ENCODE results near the gene CREB5. TPM values are rescaled to one million over a fixed set of nuclear protein-coding genes. Genes with fewer than 3 reads are reported as not detected.

The CREB5 gene
- total and polyA plus RNA-seq, 2 of the 13 experiments (the other 11 are each of a cell fraction or from before 2014, with no cell fraction given), result 0.38 to 0.71 TPM

DNA sequence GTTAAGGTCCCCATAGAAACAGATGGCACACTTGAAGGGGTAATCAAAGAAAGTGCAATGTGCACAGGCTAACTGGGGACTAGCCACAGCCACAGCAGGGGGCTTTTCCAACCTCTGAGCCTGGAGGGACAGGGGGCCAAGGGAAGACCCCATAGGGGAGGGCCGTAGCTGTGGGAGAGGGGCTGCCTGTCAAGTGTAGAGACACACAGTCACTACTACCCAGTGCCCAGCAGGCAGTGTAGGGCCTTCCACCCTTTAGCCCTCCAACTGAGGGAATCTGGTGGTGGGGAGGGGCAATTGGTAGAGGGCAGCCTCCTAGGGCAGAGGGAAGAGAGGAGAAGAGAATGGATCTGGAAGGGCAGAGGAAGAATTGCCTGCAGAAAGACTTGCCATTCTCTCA lies 54.6 kb downstream of the CREB5 start (continued):
- TF ChIP-seq, protein P1, sequence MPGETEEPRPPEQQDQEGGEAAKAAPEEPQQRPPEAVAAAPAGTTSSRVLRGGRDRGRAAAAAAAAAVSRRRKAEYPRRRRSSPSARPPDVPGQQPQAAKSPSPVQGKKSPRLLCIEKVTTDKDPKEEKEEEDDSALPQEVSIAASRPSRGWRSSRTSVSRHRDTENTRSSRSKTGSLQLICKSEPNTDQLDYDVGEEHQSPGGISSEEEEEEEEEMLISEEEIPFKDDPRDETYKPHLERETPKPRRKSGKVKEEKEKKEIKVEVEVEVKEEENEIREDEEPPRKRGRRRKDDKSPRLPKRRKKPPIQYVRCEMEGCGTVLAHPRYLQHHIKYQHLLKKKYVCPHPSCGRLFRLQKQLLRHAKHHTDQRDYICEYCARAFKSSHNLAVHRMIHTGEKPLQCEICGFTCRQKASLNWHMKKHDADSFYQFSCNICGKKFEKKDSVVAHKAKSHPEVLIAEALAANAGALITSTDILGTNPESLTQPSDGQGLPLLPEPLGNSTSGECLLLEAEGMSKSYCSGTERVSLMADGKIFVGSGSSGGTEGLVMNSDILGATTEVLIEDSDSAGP (CRISPR knock-in tag; IDR thresholded peaks at IDR 0.05; ENCODE audit: borderline replicate concordance), result no peak
- no peak for TF ChIP-seq ZNF776 (CRISPR knock-in tag; IDR thresholded peaks at IDR 0.05)
- no peak for TF ChIP-seq NR2F6 (IDR thresholded peaks at IDR 0.05)
- no peak for TF ChIP-seq NR2F6 (CRISPR knock-in tag; IDR thresholded peaks at IDR 0.05)

- intact Hi-C loops (cut with micrococcal nuclease; ENCODE audit: unreplicated experiment), result no loop called here
- BruUV-seq (replicated peaks), result no TSS peak
- ATAC-seq (no peak), FAIRE-seq (no peak), DNase-seq (ENCODE audit: low spot score) (no peak)
- CTCF ChIA-PET (ENCODE audit: low intra/inter-chr PET ratio, low total read pairs), result no interaction called here
- POLR2A ChIA-PET, result no interaction called here
- Histone ChIP-seq H3K27me3 (ENCODE audit: control insufficient read depth in 1 of 2, insufficient read depth in 2 of 2, low read length in 2 of 2) (peaks cover 0 to 10% of the 10 kb centered on the region in 2 experiments; a peak in 2 of 5 replicates), H3K4me1 (ENCODE audit: insufficient read depth, low read length) (no peaks in the 10 kb centered on the region), H2AFZ (ENCODE audit: low read length) (no peak overlapping the region), H3K79me2 (ENCODE audit: insufficient read depth, low read length) (no peaks in the 10 kb centered on the region), H3K9me3 (ENCODE audit: low read length) (no peaks in the 10 kb centered on the region), H4K20me1 (ENCODE audit: insufficient read depth, low read length) (no peaks in the 10 kb centered on the region), H3K9ac (ENCODE audit: insufficient read depth, low read depth, low read length) (no peak overlapping the region), H3K4me2 (ENCODE audit: low read depth, low read length) (no peak overlapping the region), H3K36me3 (replicated peaks in 1 of 2; ENCODE audit: control insufficient read depth in 1 of 2, insufficient read depth in 2 of 2, low read length in 2 of 2) (no peaks in the 10 kb centered on the region), H3K4me3 (replicated peaks in 1 of 3; ENCODE audit: insufficient read depth in 1 of 3, low read depth in 2 of 3, low read length in 3 of 3) (no peak overlapping the region), H3K27ac (ENCODE audit: extremely low read length, insufficient read depth, low read length) (no peak overlapping the region)
- in situ Hi-C loops (cut with HindIII; ENCODE audit: extremely low pct_ligation_motif_present, low pct_unique_long_range_greater_than_20kb), result no loop called here
- no peak for TF ChIP-seq DR1 (CRISPR knock-in tag; IDR thresholded peaks at IDR 0.05)
- no peak for TF ChIP-seq EZH2 (conservative IDR thresholded peaks at IDR 0.05; ENCODE audit: low read depth, low read length)
- TF ChIP-seq ZNF510 (CRISPR knock-in tag; IDR thresholded peaks at IDR 0.05; ENCODE audit: low read depth), result no peak
- TF ChIP-seq GTF3A (CRISPR knock-in tag; conservative IDR thresholded peaks at IDR 0.05), result no peak
- TF ChIP-seq NCOR1 (IDR thresholded peaks at IDR 0.05; ENCODE audit: borderline replicate concordance, low read length), result no peak
- TF ChIP-seq, protein P2, sequence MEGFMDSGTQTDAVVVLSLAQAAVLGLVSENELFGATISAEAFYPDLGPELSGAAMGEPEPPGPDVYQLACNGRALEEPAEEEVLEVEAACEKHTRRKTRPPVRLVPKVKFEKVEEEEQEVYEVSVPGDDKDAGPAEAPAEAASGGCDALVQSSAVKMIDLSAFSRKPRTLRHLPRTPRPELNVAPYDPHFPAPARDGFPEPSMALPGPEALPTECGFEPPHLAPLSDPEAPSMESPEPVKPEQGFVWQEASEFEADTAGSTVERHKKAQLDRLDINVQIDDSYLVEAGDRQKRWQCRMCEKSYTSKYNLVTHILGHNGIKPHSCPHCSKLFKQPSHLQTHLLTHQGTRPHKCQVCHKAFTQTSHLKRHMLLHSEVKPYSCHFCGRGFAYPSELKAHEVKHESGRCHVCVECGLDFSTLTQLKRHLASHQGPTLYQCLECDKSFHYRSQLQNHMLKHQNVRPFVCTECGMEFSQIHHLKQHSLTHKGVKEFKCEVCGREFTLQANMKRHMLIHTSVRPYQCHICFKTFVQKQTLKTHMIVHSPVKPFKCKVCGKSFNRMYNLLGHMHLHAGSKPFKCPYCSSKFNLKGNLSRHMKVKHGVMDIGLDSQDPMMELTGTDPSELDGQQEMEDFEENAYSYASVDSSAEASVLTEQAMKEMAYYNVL (CRISPR knock-in tag; IDR thresholded peaks at IDR 0.05; ENCODE audit: borderline replicate concordance), result no peak
- TF ChIP-seq ZXDC (CRISPR knock-in tag; IDR thresholded peaks at IDR 0.05), result no peak
Measured at GRCh38 chr7:28469562-28469961, 57.2 kb downstream of the CREB5 start.
